ENCODE data around the gene PEX26. TPM values are rescaled to one million over a fixed set of nuclear protein-coding genes. Genes with fewer than 3 reads are reported as not detected.
A peak's percentile ranks its signal among the peaks of the same experiment; 100 is the strongest.
"Not testable (repeated sequence)": the region's sequence is repeated elsewhere in the genome, so short reads cannot be mapped to it uniquely, and the experiment has no call there.

The PEX26 gene
- total RNA-seq, 5 donors from 2014 or later (not counting 1 experiment from before 2014, with no cell fraction given) = 30.2 to 42.7 (median 39.8) TPM

GRCh38 chr22:18141004-18141403 lies 63.2 kb downstream of the PEX26 start:
- H3K4me3 Mint-ChIP-seq; H3K9me3 ChIP-seq; POLR2A ChIA-PET; H3K36me3 Mint-ChIP-seq; DNase-seq; H3K27me3 Mint-ChIP-seq; H3K27ac ChIP-seq (ENCODE audit: low read length); CTCF ChIA-PET; H3K27me3 ChIP-seq (replicated peaks in 1 of 2; ENCODE audit: control insufficient read depth in 2 of 2, extremely low read depth in 1 of 2, insufficient read depth in 2 of 2, low read length in 1 of 2); H3K27ac Mint-ChIP-seq; H3K36me3 ChIP-seq (ENCODE audit: control insufficient read depth in 2 of 2, extremely low read depth in 1 of 2, insufficient read depth in 1 of 2, low read length in 1 of 2); ATAC-seq (replicated peaks in 1 of 4); H3K4me1 ChIP-seq (ENCODE audit: control insufficient read depth in 1 of 2, extremely low read depth in 1 of 2, insufficient read depth in 2 of 2, low read length in 2 of 2); H3K4me1 Mint-ChIP-seq; H3K9me3 Mint-ChIP-seq; H3K4me3 ChIP-seq (ENCODE audit: control insufficient read depth in 1 of 2, extremely low read depth in 1 of 2, low read length in 1 of 2): not testable (repeated sequence)
- WGBS (ENCODE audit: insufficient coverage) = 100% methylated on average over 1 of the region's 6 CpGs

DNA sequence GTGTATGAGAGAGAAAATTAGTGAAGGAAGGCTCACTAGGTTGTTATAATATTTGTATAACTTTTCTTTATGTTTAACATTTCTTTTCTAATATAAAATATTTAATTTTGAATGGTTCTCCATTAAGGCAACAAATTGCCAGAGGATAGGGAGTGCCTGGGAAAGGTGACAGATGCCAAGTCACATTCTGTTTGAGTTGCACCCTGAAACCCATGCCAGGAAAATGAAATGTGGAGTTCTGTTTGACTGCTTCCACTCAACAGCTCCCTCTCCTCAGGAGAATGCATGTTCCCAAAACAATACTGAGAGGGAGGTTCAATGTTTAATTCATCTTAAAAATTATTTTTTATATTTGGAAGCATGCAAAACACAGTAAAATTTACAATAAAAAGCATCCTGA lies 66.3 kb downstream of the PEX26 start:
- Mint-ChIP-seq H3K9me3 (no peaks in the 10 kb centered on the region), H3K4me3 (no peak overlapping the region), H3K27me3 (no peaks in the 10 kb centered on the region), H3K27ac (no peak overlapping the region), H3K4me1 (peaks cover 13 to 17% (median 17%) of the 10 kb centered on the region in 3 donors), H3K36me3 (peaks cover 8% of the 10 kb centered on the region)
- DNase-seq (no peak), ATAC-seq (replicated peaks in 1 of 4) (no peak)
- H3K27me3 ChIP-seq (replicated peaks in 1 of 2; ENCODE audit: control insufficient read depth in 2 of 2, extremely low read depth in 1 of 2, insufficient read depth in 2 of 2, low read length in 1 of 2) = no peaks in the 10 kb centered on the region
- peaks cover 0 to 2% of the 10 kb centered on the region in 2 donors for H3K36me3 ChIP-seq (ENCODE audit: control insufficient read depth in 2 of 2, extremely low read depth in 1 of 2, insufficient read depth in 1 of 2, low read length in 1 of 2)
- no peak overlapping the region for H3K27ac ChIP-seq (ENCODE audit: low read length)
- H3K9me3 ChIP-seq = no peaks in the 10 kb centered on the region
- peaks cover 0 to 7% of the 10 kb centered on the region in 2 experiments for H3K4me1 ChIP-seq (ENCODE audit: control insufficient read depth in 1 of 2, extremely low read depth in 1 of 2, insufficient read depth in 2 of 2, low read length in 2 of 2)
- no peak overlapping the region for H3K4me3 ChIP-seq (ENCODE audit: control insufficient read depth in 1 of 2, extremely low read depth in 1 of 2, low read length in 1 of 2)
- ChIA-PET POLR2A (no interaction called here), CTCF (no interaction called here)

DNA sequence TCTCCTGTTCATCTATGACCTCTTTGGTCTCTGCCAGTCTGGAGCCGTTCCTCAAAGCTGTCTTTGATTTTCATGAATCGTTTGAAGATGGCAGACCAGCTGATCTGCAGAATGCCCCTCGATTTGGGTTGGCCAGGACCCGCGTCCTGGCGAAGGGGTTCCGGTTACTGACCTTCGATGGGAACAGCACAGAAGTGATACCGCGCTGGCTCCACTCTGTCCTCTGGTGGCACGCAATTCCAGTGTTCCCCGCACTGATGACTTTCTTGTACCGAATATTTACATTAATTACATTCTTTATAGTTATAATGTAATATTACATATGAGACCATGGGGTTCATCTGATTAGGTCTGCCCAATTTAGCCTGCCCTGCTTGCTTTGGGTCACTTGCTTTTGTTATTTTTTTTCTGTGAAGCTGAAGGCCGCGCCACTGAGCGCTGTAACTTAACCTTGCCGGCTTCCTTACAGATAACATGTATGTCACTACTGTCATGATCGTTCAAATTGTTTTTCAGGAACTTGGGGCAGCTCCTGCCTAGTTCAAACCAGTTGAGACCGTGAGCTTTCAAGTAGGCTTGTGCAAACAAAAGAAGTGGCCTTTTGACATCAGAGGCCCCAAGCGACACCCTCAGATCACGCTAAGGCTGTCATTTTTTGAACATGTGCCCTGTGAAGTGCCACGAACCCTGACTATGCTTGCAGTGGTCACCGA lies 68.0 kb downstream of the PEX26 start:
- Histone ChIP-seq H3K27me3 (replicated peaks in 1 of 2; ENCODE audit: control insufficient read depth in 2 of 2, extremely low read depth in 1 of 2, insufficient read depth in 2 of 2, low read length in 1 of 2) (no peaks in the 10 kb centered on the region), H3K4me1 (ENCODE audit: control insufficient read depth in 1 of 2, extremely low read depth in 1 of 2, insufficient read depth in 2 of 2, low read length in 2 of 2) (peaks cover 7 to 17% of the 10 kb centered on the region in 2 experiments), H3K27ac (ENCODE audit: low read length) (no peak overlapping the region), H3K36me3 (ENCODE audit: control insufficient read depth in 2 of 2, extremely low read depth in 1 of 2, insufficient read depth in 1 of 2, low read length in 1 of 2) (peaks cover 0 to 2% of the 10 kb centered on the region in 2 donors), H3K4me3 (ENCODE audit: control insufficient read depth in 1 of 2, extremely low read depth in 1 of 2, low read length in 1 of 2) (no peak overlapping the region), H3K9me3 (no peaks in the 10 kb centered on the region)
- Mint-ChIP-seq H3K27ac (peak overlapping the region in 1 of 2 donors; percentile 45), H3K4me3 (no peak overlapping the region), H3K4me1 (peaks cover 23 to 29% (median 29%) of the 10 kb centered on the region in 3 donors), H3K27me3 (no peaks in the 10 kb centered on the region), H3K36me3 (peaks cover 3% of the 10 kb centered on the region), H3K9me3 (no peaks in the 10 kb centered on the region)
- DNase-seq (no peak), ATAC-seq (replicated peaks in 1 of 4) (no peak)
- 91% methylated on average over 9 of the region's 23 CpGs for WGBS (ENCODE audit: insufficient coverage)
- ChIA-PET CTCF (no interaction called here), POLR2A (no interaction called here)

- ATAC-seq (replicated peaks in 1 of 4) (no peak), DNase-seq (no peak)
- H3K9me3 ChIP-seq = no peaks in the 10 kb centered on the region
- H3K27ac ChIP-seq (ENCODE audit: low read length) = no peak overlapping the region
- Mint-ChIP-seq H3K36me3 (peaks cover under 1% of the 10 kb centered on the region), H3K27me3 (no peaks in the 10 kb centered on the region), H3K4me1 (peaks cover 28 to 35% (median 34%) of the 10 kb centered on the region in 3 donors), H3K4me3 (no peak overlapping the region), H3K27ac (peak overlapping the region in 1 of 2 donors; percentile 45), H3K9me3 (no peaks in the 10 kb centered on the region)
- CTCF ChIA-PET = no interaction called here
- H3K4me1 ChIP-seq (ENCODE audit: control insufficient read depth in 1 of 2, extremely low read depth in 1 of 2, insufficient read depth in 2 of 2, low read length in 2 of 2) = peaks cover 12 to 17% of the 10 kb centered on the region in 2 experiments
- no peaks in the 10 kb centered on the region for H3K27me3 ChIP-seq (replicated peaks in 1 of 2; ENCODE audit: control insufficient read depth in 2 of 2, extremely low read depth in 1 of 2, insufficient read depth in 2 of 2, low read length in 1 of 2)
- peaks cover 0 to 2% of the 10 kb centered on the region in 2 donors for H3K36me3 ChIP-seq (ENCODE audit: control insufficient read depth in 2 of 2, extremely low read depth in 1 of 2, insufficient read depth in 1 of 2, low read length in 1 of 2)
- WGBS (ENCODE audit: insufficient coverage) = no CpG with 5 or more reads among the region's 3 CpGs
- no peak overlapping the region for H3K4me3 ChIP-seq (ENCODE audit: control insufficient read depth in 1 of 2, extremely low read depth in 1 of 2, low read length in 1 of 2)
- POLR2A ChIA-PET = no interaction called here
Measured at GRCh38 chr22:18146389-18146753, 68.6 kb downstream of the PEX26 start.

- Histone ChIP-seq H3K36me3 (ENCODE audit: control insufficient read depth in 2 of 2, extremely low read depth in 1 of 2, insufficient read depth in 1 of 2, low read length in 1 of 2) (no peaks in the 10 kb centered on the region), H3K9me3 (no peaks in the 10 kb centered on the region), H3K4me1 (ENCODE audit: control insufficient read depth in 1 of 2, extremely low read depth in 1 of 2, insufficient read depth in 2 of 2, low read length in 2 of 2) (peaks cover 17 to 27% of the 10 kb centered on the region in 2 experiments), H3K4me3 (ENCODE audit: control insufficient read depth in 1 of 2, extremely low read depth in 1 of 2, low read length in 1 of 2) (no peak overlapping the region), H3K27ac (ENCODE audit: low read length) (no peak overlapping the region), H3K27me3 (replicated peaks in 1 of 2; ENCODE audit: control insufficient read depth in 2 of 2, extremely low read depth in 1 of 2, insufficient read depth in 2 of 2, low read length in 1 of 2) (no peaks in the 10 kb centered on the region)
- DNase-seq (no peak), ATAC-seq (replicated peaks in 1 of 4) (no peak)
- Mint-ChIP-seq H3K9me3 (no peaks in the 10 kb centered on the region), H3K4me3 (peak overlapping the region in 1 of 3 donors; percentile 13), H3K36me3 (no peaks in the 10 kb centered on the region), H3K4me1 (peaks cover 42 to 48% (median 47%) of the 10 kb centered on the region in 3 donors), H3K27me3 (no peaks in the 10 kb centered on the region), H3K27ac (peak overlapping the region; percentile 2)
- 100% methylated on average over 2 of the region's 5 CpGs for WGBS (ENCODE audit: insufficient coverage)
- CTCF ChIA-PET = no interaction called here
- POLR2A ChIA-PET = no interaction called here
Measured at GRCh38 chr22:18147791-18148190, 70.0 kb downstream of the PEX26 start.

GRCh38 chr22:18148293-18148965 lies 70.6 kb downstream of the PEX26 start:
- ChIA-PET POLR2A (no interaction called here), CTCF (no interaction called here)
- Histone ChIP-seq H3K27me3 (replicated peaks in 1 of 2; ENCODE audit: control insufficient read depth in 2 of 2, extremely low read depth in 1 of 2, insufficient read depth in 2 of 2, low read length in 1 of 2) (no peaks in the 10 kb centered on the region), H3K36me3 (ENCODE audit: control insufficient read depth in 2 of 2, extremely low read depth in 1 of 2, insufficient read depth in 1 of 2, low read length in 1 of 2) (no peaks in the 10 kb centered on the region), H3K9me3 (no peaks in the 10 kb centered on the region), H3K4me3 (ENCODE audit: control insufficient read depth in 1 of 2, extremely low read depth in 1 of 2, low read length in 1 of 2) (no peak overlapping the region), H3K4me1 (ENCODE audit: control insufficient read depth in 1 of 2, extremely low read depth in 1 of 2, insufficient read depth in 2 of 2, low read length in 2 of 2) (peaks cover 18 to 28% of the 10 kb centered on the region in 2 experiments), H3K27ac (ENCODE audit: low read length) (no peak overlapping the region)
- no peaks in the 10 kb centered on the region for H3K9me3 Mint-ChIP-seq
- H3K4me1 Mint-ChIP-seq = peaks cover 45 to 49% (median 48%) of the 10 kb centered on the region in 3 donors
- peak overlapping the region; percentile 83 to 90 (median 84) for H3K4me3 Mint-ChIP-seq
- no peaks in the 10 kb centered on the region for H3K36me3 Mint-ChIP-seq
- no peaks in the 10 kb centered on the region for H3K27me3 Mint-ChIP-seq
- H3K27ac Mint-ChIP-seq = peak overlapping the region; percentile 2
- no peak for DNase-seq
- 99% methylated on average over 10 of the region's 17 CpGs for WGBS (ENCODE audit: insufficient coverage)
- no peak for ATAC-seq (replicated peaks in 1 of 4)

All from T-cell (primary cell).